Measurements from ENCODE around the gene JUN. TPM values are rescaled to one million over a fixed set of nuclear protein-coding genes. Genes with fewer than 3 reads are reported as not detected.

The JUN gene
- total RNA-seq, 1 experiment from 2014 or later, result 74.7 TPM

- Histone ChIP-seq H3K36me3 (ENCODE audit: low read depth) (no peaks in the 10 kb centered on the region), H3K4me3 (no peak overlapping the region), H3K9me2 (ENCODE audit: insufficient read depth) (no peaks in the 10 kb centered on the region), H3K9me3 (ENCODE audit: insufficient read depth, low read depth) (0 out of 2 replicates have a peak, but pooled peaks cover under 1% of the 10 kb centered on the region), H3K4me2 (peak overlapping the region; percentile 31), H4K20me1 (ENCODE audit: insufficient read depth) (no peaks in the 10 kb centered on the region), H3K27me3 (ENCODE audit: insufficient read depth, low read depth) (no peaks in the 10 kb centered on the region), H3K4me1 (replicated peaks; ENCODE audit: insufficient read depth) (peaks cover 16% of the 10 kb centered on the region), H2AFZ (no peak overlapping the region), H3K79me2 (ENCODE audit: low read depth) (no peaks in the 10 kb centered on the region), H3K27ac (peak overlapping the region; percentile 17; the same call in 1 of the 2 replicates), H3F3A (ENCODE audit: insufficient read depth, low read depth) (peaks cover 7% of the 10 kb centered on the region; the same call in 1 of the 2 replicates)
- ChIA-PET CTCF (no interaction called here), POLR2A (ENCODE audit: unreplicated experiment) (interaction anchor here (0.6 kb wide), 1 partner anchor 516 kb away, joined by 4 read pairs; no protein-coding TSS in a partner anchor)
- intact Hi-C loops (cut with micrococcal nuclease; ENCODE audit: unreplicated experiment), result no loop called here
- TF ChIP-seq EZH2 (IDR thresholded peaks at IDR 0.05; ENCODE audit: low read depth) (no peak), CTCF (conservative IDR thresholded peaks at IDR 0.05) (no peak)
- peak; percentile 37 to 50 for DNase-seq
- no TSS peak for BruUV-seq (replicated peaks)
Measured at GRCh38 chr1:58773406-58773840, 10.4 kb downstream of the JUN start.

GRCh38 chr1:58769809-58770320 lies 14.0 kb downstream of the JUN start:
- H2AFZ ChIP-seq, result no peak overlapping the region

More at GRCh38 chr1:58769809-58770320, 14.0 kb downstream of the JUN start:
- H3K4me1 ChIP-seq (replicated peaks; ENCODE audit: insufficient read depth), result peaks cover 17% of the 10 kb centered on the region
- H3K4me3 ChIP-seq, result no peak overlapping the region
- H3K9me3 ChIP-seq (ENCODE audit: insufficient read depth, low read depth), result 0 out of 2 replicates have a peak, but pooled peaks cover 9% of the 10 kb centered on the region
- H3K9me2 ChIP-seq (ENCODE audit: insufficient read depth), result no peaks in the 10 kb centered on the region
- H3K4me2 ChIP-seq, result no peak overlapping the region
- H3K27me3 ChIP-seq (ENCODE audit: insufficient read depth, low read depth), result no peaks in the 10 kb centered on the region
- H3K27ac ChIP-seq, result no peak overlapping the region
- DNase-seq, result no peak
- CTCF ChIA-PET, result no interaction called here
- POLR2A ChIA-PET (ENCODE audit: unreplicated experiment), result no interaction called here
- no peaks in the 10 kb centered on the region for H3K79me2 ChIP-seq (ENCODE audit: low read depth)
- TF ChIP-seq CTCF (conservative IDR thresholded peaks at IDR 0.05), result no peak
- TF ChIP-seq EZH2 (IDR thresholded peaks at IDR 0.05; ENCODE audit: low read depth), result no peak
- intact Hi-C loops (cut with micrococcal nuclease; ENCODE audit: unreplicated experiment), result loop anchor here (1.0 to 10.0 kb wide), 2 partner anchors 30 to 1935 kb away; no protein-coding TSS in a partner anchor
- no peaks in the 10 kb centered on the region for H3F3A ChIP-seq (ENCODE audit: insufficient read depth, low read depth)
- no TSS peak for BruUV-seq (replicated peaks)
- H4K20me1 ChIP-seq (ENCODE audit: insufficient read depth), result no peaks in the 10 kb centered on the region
- H3K36me3 ChIP-seq (ENCODE audit: low read depth), result no peaks in the 10 kb centered on the region

All from PC-9 (cell line).